Measurements from ENCODE around the gene SELENOI.
"Not testable (repeated sequence)": the region's sequence is repeated elsewhere in the genome, so short reads cannot be mapped to it uniquely, and the experiment has no call there.

The SELENOI gene

DNA sequence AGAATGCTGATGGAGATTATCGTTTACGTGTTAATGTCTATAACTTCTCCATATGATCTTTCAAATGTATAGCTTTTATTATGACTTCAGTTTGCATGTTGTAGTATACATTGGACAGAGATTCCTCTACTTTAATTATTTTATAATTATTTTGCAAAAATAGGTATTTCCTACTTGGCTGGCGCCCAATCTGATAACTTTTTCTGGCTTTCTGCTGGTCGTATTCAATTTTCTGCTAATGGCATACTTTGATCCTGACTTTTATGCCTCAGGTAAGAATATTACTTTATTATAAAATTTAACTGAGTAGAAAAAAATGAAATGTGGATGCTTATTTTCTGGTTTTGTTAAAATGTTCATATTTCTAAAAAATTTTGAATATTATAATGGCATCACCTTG lies 18.7 kb downstream of the SELENOI start:
- no peaks in the 10 kb centered on the region for H3K9me2 ChIP-seq (replicated peaks; ENCODE audit: control insufficient read depth, low read length)
- H4K20me1 ChIP-seq (ENCODE audit: control insufficient read depth, insufficient read depth, low read depth, low read length): peaks cover 16% of the 10 kb centered on the region; the same call in 1 of the 2 replicates
- H3K4me2 ChIP-seq (ENCODE audit: low read length): no peak overlapping the region
- TF ChIP-seq, protein P1, sequence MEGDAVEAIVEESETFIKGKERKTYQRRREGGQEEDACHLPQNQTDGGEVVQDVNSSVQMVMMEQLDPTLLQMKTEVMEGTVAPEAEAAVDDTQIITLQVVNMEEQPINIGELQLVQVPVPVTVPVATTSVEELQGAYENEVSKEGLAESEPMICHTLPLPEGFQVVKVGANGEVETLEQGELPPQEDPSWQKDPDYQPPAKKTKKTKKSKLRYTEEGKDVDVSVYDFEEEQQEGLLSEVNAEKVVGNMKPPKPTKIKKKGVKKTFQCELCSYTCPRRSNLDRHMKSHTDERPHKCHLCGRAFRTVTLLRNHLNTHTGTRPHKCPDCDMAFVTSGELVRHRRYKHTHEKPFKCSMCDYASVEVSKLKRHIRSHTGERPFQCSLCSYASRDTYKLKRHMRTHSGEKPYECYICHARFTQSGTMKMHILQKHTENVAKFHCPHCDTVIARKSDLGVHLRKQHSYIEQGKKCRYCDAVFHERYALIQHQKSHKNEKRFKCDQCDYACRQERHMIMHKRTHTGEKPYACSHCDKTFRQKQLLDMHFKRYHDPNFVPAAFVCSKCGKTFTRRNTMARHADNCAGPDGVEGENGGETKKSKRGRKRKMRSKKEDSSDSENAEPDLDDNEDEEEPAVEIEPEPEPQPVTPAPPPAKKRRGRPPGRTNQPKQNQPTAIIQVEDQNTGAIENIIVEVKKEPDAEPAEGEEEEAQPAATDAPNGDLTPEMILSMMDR (IDR thresholded peaks at IDR 0.05; ENCODE audit: low read depth, low read length, poor library complexity, severe bottlenecking): no peak
- TF ChIP-seq EZH2phosphoT487 (IDR thresholded peaks at IDR 0.05; ENCODE audit: borderline replicate concordance, low read length): no peak
- H3K27me3 ChIP-seq (ENCODE audit: control insufficient read depth, low read length): no peaks in the 10 kb centered on the region
- H3F3A ChIP-seq (ENCODE audit: control insufficient read depth, insufficient read depth): no peaks in the 10 kb centered on the region; the same call in 1 of the 2 replicates
- no peaks in the 10 kb centered on the region for H3K4me1 ChIP-seq (ENCODE audit: control insufficient read depth, low read length)
- H3K36me3 ChIP-seq (ENCODE audit: control insufficient read depth, low read length): peaks cover 73% of the 10 kb centered on the region
- H3K79me2 ChIP-seq (ENCODE audit: control insufficient read depth, low read length): peaks cover 52% of the 10 kb centered on the region
- H3K4me3 ChIP-seq (ENCODE audit: low read length): no peak overlapping the region
- H3K9me3 ChIP-seq (ENCODE audit: control insufficient read depth, insufficient read depth, low read length): no peaks in the 10 kb centered on the region
- no peak overlapping the region for H3K27ac ChIP-seq (ENCODE audit: low read depth, low read length)

DNA sequence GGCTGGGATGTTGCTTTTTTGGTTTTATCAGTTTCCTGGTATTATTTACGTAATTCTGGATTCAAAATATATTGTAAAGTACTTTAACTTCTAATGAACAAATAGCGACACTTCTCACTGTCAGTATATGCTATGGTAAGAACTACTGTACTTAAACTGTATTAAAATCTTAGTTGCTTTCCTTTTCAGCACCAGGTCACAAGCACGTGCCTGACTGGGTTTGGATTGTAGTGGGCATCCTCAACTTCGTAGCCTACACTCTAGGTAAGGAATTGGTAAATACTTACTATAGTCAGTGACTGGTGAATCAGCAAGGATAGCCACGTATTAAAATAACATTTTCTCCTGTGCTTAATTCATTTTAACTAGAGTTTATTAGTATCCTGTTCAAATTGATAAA lies 21.0 kb downstream of the SELENOI start:
- H3K36me3 ChIP-seq (ENCODE audit: control insufficient read depth, low read length): peaks cover 56% of the 10 kb centered on the region
- H3K9me2 ChIP-seq (replicated peaks; ENCODE audit: control insufficient read depth, low read length): no peaks in the 10 kb centered on the region
- H3K79me2 ChIP-seq (ENCODE audit: control insufficient read depth, low read length): peaks cover 29% of the 10 kb centered on the region
- TF ChIP-seq, protein P1 (IDR thresholded peaks at IDR 0.05; ENCODE audit: low read depth, low read length, poor library complexity, severe bottlenecking): no peak
- TF ChIP-seq EZH2phosphoT487 (IDR thresholded peaks at IDR 0.05; ENCODE audit: borderline replicate concordance, low read length): no peak
- no peak overlapping the region for H3K4me2 ChIP-seq (ENCODE audit: low read length)
- H3K4me1 ChIP-seq (ENCODE audit: control insufficient read depth, low read length): no peaks in the 10 kb centered on the region
- H3K27ac ChIP-seq (ENCODE audit: low read depth, low read length): no peak overlapping the region
- no peak overlapping the region for H3K4me3 ChIP-seq (ENCODE audit: low read length)
- 0 out of 2 replicates have a peak, but pooled peaks cover 2% of the 10 kb centered on the region for H4K20me1 ChIP-seq (ENCODE audit: control insufficient read depth, insufficient read depth, low read depth, low read length)
- H3F3A ChIP-seq (ENCODE audit: control insufficient read depth, insufficient read depth): no peaks in the 10 kb centered on the region; the same call in 1 of the 2 replicates
- H3K9me3 ChIP-seq (ENCODE audit: control insufficient read depth, insufficient read depth, low read length): no peaks in the 10 kb centered on the region
- H3K27me3 ChIP-seq (ENCODE audit: control insufficient read depth, low read length): no peaks in the 10 kb centered on the region

DNA sequence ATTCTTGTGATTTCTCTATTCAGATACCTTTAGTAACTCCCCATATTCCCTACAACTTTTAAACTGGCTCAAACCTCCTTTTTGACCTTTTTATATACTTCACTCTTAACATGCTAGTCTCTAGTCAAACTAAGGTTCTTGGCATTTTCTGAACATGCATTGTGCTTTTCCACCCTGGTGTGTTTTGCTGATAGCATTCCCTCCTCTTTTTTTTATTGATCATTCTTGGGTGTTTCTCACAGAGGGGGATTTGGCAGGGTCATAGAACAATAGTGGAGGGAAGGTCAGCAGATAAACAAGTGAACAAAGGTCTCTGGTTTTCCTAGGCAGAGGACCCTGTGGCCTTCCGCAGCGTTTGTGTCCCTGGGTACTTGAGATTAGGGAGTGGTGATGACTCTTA lies 23.7 kb downstream of the SELENOI start:
- H3K27ac ChIP-seq (ENCODE audit: low read depth, low read length); H3K4me3 ChIP-seq (ENCODE audit: low read length); H3K79me2 ChIP-seq (ENCODE audit: control insufficient read depth, low read length); H3F3A ChIP-seq (ENCODE audit: control insufficient read depth, insufficient read depth); H4K20me1 ChIP-seq (ENCODE audit: control insufficient read depth, insufficient read depth, low read depth, low read length); H3K27me3 ChIP-seq (ENCODE audit: control insufficient read depth, low read length); H3K4me2 ChIP-seq (ENCODE audit: low read length); H3K9me2 ChIP-seq (replicated peaks; ENCODE audit: control insufficient read depth, low read length); H3K9me3 ChIP-seq (ENCODE audit: control insufficient read depth, insufficient read depth, low read length); H3K4me1 ChIP-seq (ENCODE audit: control insufficient read depth, low read length): not testable (repeated sequence)
- H3K36me3 ChIP-seq (ENCODE audit: control insufficient read depth, low read length): peaks cover 65% of the 10 kb centered on the region

DNA sequence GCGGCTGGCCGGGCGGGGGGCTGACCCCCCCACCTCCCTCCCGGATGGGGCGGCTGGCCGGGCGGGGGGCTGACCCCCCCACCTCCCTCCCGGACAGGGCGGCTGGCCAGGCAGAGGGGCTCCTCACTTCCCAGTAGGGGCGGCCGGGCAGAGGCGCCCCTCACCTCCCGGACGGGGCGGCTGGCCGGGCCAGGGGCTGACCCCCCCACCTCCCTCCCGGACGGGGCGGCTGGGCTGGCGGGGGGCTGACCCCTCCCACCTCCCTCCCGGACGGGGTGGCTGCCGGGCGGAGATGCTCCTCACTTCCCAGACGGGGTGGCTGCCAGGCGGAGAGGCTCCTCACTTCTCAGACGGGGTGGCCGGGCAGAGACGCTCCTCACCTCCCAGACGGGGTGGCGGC lies 25.0 kb downstream of the SELENOI start:
- H3K9me2 ChIP-seq (replicated peaks; ENCODE audit: control insufficient read depth, low read length); H3K27ac ChIP-seq (ENCODE audit: low read depth, low read length); H3K79me2 ChIP-seq (ENCODE audit: control insufficient read depth, low read length); H3K9me3 ChIP-seq (ENCODE audit: control insufficient read depth, insufficient read depth, low read length); H3K4me3 ChIP-seq (ENCODE audit: low read length); H3F3A ChIP-seq (ENCODE audit: control insufficient read depth, insufficient read depth); H3K4me2 ChIP-seq (ENCODE audit: low read length); H3K27me3 ChIP-seq (ENCODE audit: control insufficient read depth, low read length); H4K20me1 ChIP-seq (ENCODE audit: control insufficient read depth, insufficient read depth, low read depth, low read length); H3K4me1 ChIP-seq (ENCODE audit: control insufficient read depth, low read length): not testable (repeated sequence)
- peaks cover 67% of the 10 kb centered on the region for H3K36me3 ChIP-seq (ENCODE audit: control insufficient read depth, low read length)

Measured in DOHH2 (cell line).